Transverse colon (tissue), 4 donors: ENCODE results near the gene IP6K3. TPM values are rescaled to one million over a fixed set of nuclear protein-coding genes. Genes with fewer than 3 reads are reported as not detected.
A peak's percentile ranks its signal among the peaks of the same experiment; 100 is the strongest.

Experiments
- DNase-seq: peaks from one replicate; pipeline ENCODE4 v3.0.0-alpha.2; 2019
- H3K27ac ChIP-seq, 4 donors: fragments of 200-600 bp; sonication (generic); 2 replicates each; pipeline ENCODE4 v1.5.1; 2016 to 2018; ENCODE audit warnings: inconsistent platforms in 4 of 4
- H3K27me3 ChIP-seq: fragments of 200-600 bp; sonication (generic); 2 replicates; pipeline ENCODE4 v1.5.1; 2017; ENCODE audit warnings: inconsistent platforms
- H3K36me3 ChIP-seq, 4 donors: fragments of 200-600 bp; sonication (generic); 2 replicates each; pipeline ENCODE4 v1.5.1; 2017 to 2019; ENCODE audit warnings: inconsistent platforms in 4 of 4
- H3K4me1 ChIP-seq, 4 donors: fragments of 200-600 bp; sonication (generic); 2 replicates each; pipeline ENCODE4 v1.5.1; 2017 to 2020; ENCODE audit warnings: inconsistent platforms in 4 of 4
- H3K4me3 ChIP-seq, 4 donors: fragments of 200-600 bp; sonication (generic); 1 replicate in 1 of 4; 2 replicates in 3 of 4; pipeline versions ENCODE4 v1.5.1 to v1.6.1; 2017 to 2019; ENCODE audit warnings: inconsistent platforms in 4 of 4
- H3K9me3 ChIP-seq, 2 donors: fragments of 200-600 bp; sonication (generic); 2 replicates each; pipeline ENCODE4 v1.5.1; 2017 to 2019; ENCODE audit warnings: inconsistent platforms in 2 of 2
- CTCF ChIP-seq, 5 experiments: fragments of 200-600 bp in 3 of 5; fragments of 450-650 bp in 2 of 5; sonication (generic) in 3 of 5; IDR thresholded peaks; 1 replicate in 2 of 5; 2 replicates in 3 of 5; pipeline ENCODE4 v1.5.1; 2016 to 2017; ENCODE audit warnings: antibody characterized with exemption in 5 of 5, inconsistent platforms in 3 of 5, mild to moderate bottlenecking in 2 of 5, moderate library complexity in 1 of 5
- EP300 ChIP-seq: sonication (generic); formaldehyde crosslinking; IDR thresholded peaks from one replicate; pipeline ENCODE4 v1.6.1; 2017; ENCODE audit warnings: antibody characterized with exemption, low read depth
- POLR2A ChIP-seq: fragments of 450-650 bp; IDR thresholded peaks from one replicate; pipeline ENCODE4 v1.6.1; 2016; ENCODE audit warnings: antibody characterized with exemption, mild to moderate bottlenecking, moderate library complexity
- POLR2AphosphoS5 ChIP-seq, 3 donors: sonication (generic); formaldehyde crosslinking; IDR thresholded peaks; one replicate each; pipeline ENCODE4 v1.6.1; 2016; ENCODE audit warnings: antibody characterized with exemption in 3 of 3
- WGBS, 2 donors: methylation state at CpG; one replicate each; pipeline ENCODE4 v1.1.5; 2018; ENCODE audit warnings: low coverage in 1 of 2; 5-methylcytosine and 5-hydroxymethylcytosine counted together
- in situ Hi-C, 4 donors: fragments of 200-750 bp; cut with MboI; loops; one replicate each; pipeline versions ENCODE4 v1.15.0 to v1.15.1; 2017; ENCODE audit warnings: low sequenced_read_pairs in 3 of 4, low pct_ligation_motif_present in 1 of 4, low pct_unique_long_range_greater_than_20kb in 1 of 4
- intact Hi-C: fragments of 100-400 bp; cut with DNase I; formaldehyde crosslinking; loops from one replicate; pipeline ENCODE4 v1.15.1; 2023; ENCODE audit warnings: low total_unique reads
- total RNA-seq, 4 donors: library from RNA; depleted of rRNA; stranded (reverse); fragments of >200 nt; gene quantifications; one replicate each; pipeline ENCODE4 v1.1.0, GENCODE V29; 2016

The IP6K3 gene
- total RNA-seq, 4 donors from 2014 or later = 1.00 to 2.9 (median 1.9) TPM; not detected in 1

- DNase-seq = peak; percentile 66
- Histone ChIP-seq H3K36me3 (no peaks in the 10 kb centered on the region), H3K9me3 (no peaks in the 10 kb centered on the region), H3K27ac (no peak overlapping the region), H3K4me1 (peaks cover 0 to 11% (median 0%) of the 10 kb centered on the region in 4 donors), H3K27me3 (no peaks in the 10 kb centered on the region), H3K4me3 (no peak overlapping the region)
- WGBS, 2 donors = 63% methylated on average over 9 of the region's 9 CpGs; no CpG with 5 or more reads in 1 of the 2 donors
- intact Hi-C loops (no loop called here), in situ Hi-C loops (no loop called here)
- TF ChIP-seq POLR2A (no peak), EP300 (no peak), POLR2AphosphoS5 (IDR thresholded peaks at IDR 0.05) (no peak), CTCF (IDR thresholded peaks at IDR 0.05) (no peak)
These were observed 8.6 kb downstream of the IP6K3 start for GRCh38 chr6:33738153-33738552.

- in situ Hi-C loops = no loop called here
- WGBS, 2 donors = 85% methylated on average over 15 of the region's 15 CpGs; no CpG with 5 or more reads in 1 of the 2 donors
These were observed 9.3 kb downstream of the IP6K3 start for GRCh38 chr6:33737267-33738026.

GRCh38 chr6:33735216-33735615 is 11.5 kb downstream of the IP6K3 start:
- TF ChIP-seq EP300 = no peak
- no peak for TF ChIP-seq POLR2A
- no peak for TF ChIP-seq POLR2AphosphoS5 (IDR thresholded peaks at IDR 0.05)
- TF ChIP-seq CTCF (IDR thresholded peaks at IDR 0.05) = no peak
- Histone ChIP-seq H3K4me3 (no peak overlapping the region), H3K36me3 (no peaks in the 10 kb centered on the region), H3K9me3 (no peaks in the 10 kb centered on the region), H3K27ac (no peak overlapping the region), H3K4me1 (peaks cover 0 to 11% (median 0%) of the 10 kb centered on the region in 4 donors), H3K27me3 (no peaks in the 10 kb centered on the region)
- intact Hi-C loops = no loop called here
- 85 to 100% methylated on average over 3 to 18 of the region's 18 CpGs for WGBS, 2 donors
- no peak for DNase-seq
- in situ Hi-C loops = no loop called here

More at GRCh38 chr6:33737267-33738026, 9.3 kb downstream of the IP6K3 start:
- no peaks in the 10 kb centered on the region for H3K9me3 ChIP-seq
- no peaks in the 10 kb centered on the region for H3K36me3 ChIP-seq
- TF ChIP-seq POLR2A = no peak
- TF ChIP-seq POLR2AphosphoS5 (IDR thresholded peaks at IDR 0.05) = no peak
- no peak overlapping the region for H3K4me3 ChIP-seq
- intact Hi-C loops = no loop called here
- no peak for DNase-seq
- H3K4me1 ChIP-seq = peaks cover 0 to 11% (median 0%) of the 10 kb centered on the region in 4 donors
- H3K27me3 ChIP-seq = no peaks in the 10 kb centered on the region
- H3K27ac ChIP-seq = no peak overlapping the region

GRCh38 chr6:33733709-33734007 is 13.0 kb downstream of the IP6K3 start:
- H3K9me3 ChIP-seq = no peaks in the 10 kb centered on the region
- no peak overlapping the region for H3K27ac ChIP-seq
- H3K27me3 ChIP-seq = no peaks in the 10 kb centered on the region
- peaks cover 0 to 7% (median 0%) of the 10 kb centered on the region in 4 donors for H3K4me1 ChIP-seq
- TF ChIP-seq POLR2A (no peak), POLR2AphosphoS5 (IDR thresholded peaks at IDR 0.05) (no peak), EP300 (no peak), CTCF (IDR thresholded peaks at IDR 0.05) (no peak)
- intact Hi-C loops (no loop called here), in situ Hi-C loops (no loop called here)
- WGBS, 2 donors = 96% methylated on average over 8 of the region's 8 CpGs; no CpG with 5 or more reads in 1 of the 2 donors
- DNase-seq = no peak
- no peak overlapping the region for H3K4me3 ChIP-seq
- no peaks in the 10 kb centered on the region for H3K36me3 ChIP-seq
